Urinary bladder (tissue), 4 donors: ENCODE data around the gene PRDM16. TPM values are rescaled to one million over a fixed set of nuclear protein-coding genes. Genes with fewer than 3 reads are reported as not detected.

ENCODE experiments used
- DNase-seq: peaks from one replicate; pipeline ENCODE4 v3.0.0-alpha.2; 2015; ENCODE audit errors: extremely low spot score
- H3K27ac ChIP-seq: one replicate; pipeline ENCODE4 v1.5.1; 2013; ENCODE audit warnings: low read depth, mild to moderate bottlenecking, moderate library complexity
- H3K36me3 ChIP-seq: one replicate; pipeline ENCODE4 v1.6.1; 2013; ENCODE audit warnings: mild to moderate bottlenecking, moderate library complexity; ENCODE audit not compliant: insufficient read depth
- H3K4me1 ChIP-seq: one replicate; pipeline ENCODE4 v1.6.1; 2013; ENCODE audit warnings: mild to moderate bottlenecking, moderate library complexity; ENCODE audit not compliant: insufficient read depth
- H3K4me3 ChIP-seq: one replicate; pipeline ENCODE4 v1.5.1; 2013; ENCODE audit warnings: low read depth, low read length
- WGBS: extraction: QIAGEN DNeasy Blood & Tissue Kit; methylation state at CpG from one replicate; pipeline ENCODE4 v1.1.7; 2013; 5-methylcytosine and 5-hydroxymethylcytosine counted together
- polyA plus RNA-seq: library from polyadenylated mRNA; stranded (reverse); fragments of 200-250 nt; gene quantifications from one replicate; pipeline ENCODE4 v1.2.3, GENCODE V29; 2013
- total RNA-seq: library from RNA; depleted of rRNA; stranded (reverse); fragments of >200 nt; gene quantifications from one replicate; pipeline ENCODE4 v1.2.3, GENCODE V29; 2014
- donor health status: healthy with polysubstance abuse.
- donor health status: healthy.

The PRDM16 gene
- total and polyA plus RNA-seq, 2 donors, result 2.8 to 3.7 TPM

- no peaks in the 10 kb centered on the region for H3K4me1 ChIP-seq
- WGBS, result 71% methylated on average over 9 of the region's 9 CpGs
Measured at GRCh38 chr1:3249231-3249630, 180.2 kb downstream of the PRDM16 start.

GRCh38 chr1:3249631-3250501 is 180.9 kb downstream of the PRDM16 start:
- no peak for DNase-seq
- Histone ChIP-seq H3K27ac (no peak overlapping the region), H3K4me3 (no peak overlapping the region), H3K4me1 (no peaks in the 10 kb centered on the region), H3K36me3 (no peaks in the 10 kb centered on the region)
- WGBS, result 49% methylated on average over 31 of the region's 31 CpGs

More at GRCh38 chr1:3249231-3249630, 180.2 kb downstream of the PRDM16 start:
- H3K36me3 ChIP-seq, result no peaks in the 10 kb centered on the region
- DNase-seq, result no peak
- H3K4me3 ChIP-seq, result no peak overlapping the region
- H3K27ac ChIP-seq, result no peak overlapping the region

- Histone ChIP-seq H3K36me3 (no peaks in the 10 kb centered on the region), H3K4me1 (no peaks in the 10 kb centered on the region), H3K27ac (no peak overlapping the region), H3K4me3 (no peak overlapping the region)
- 67% methylated on average over 5 of the region's 5 CpGs for WGBS
- DNase-seq, result no peak
Measured at GRCh38 chr1:3250624-3251023, 181.6 kb downstream of the PRDM16 start.

- no peak for DNase-seq
- no peak overlapping the region for H3K4me3 ChIP-seq
- 70% methylated on average over 24 of the region's 24 CpGs for WGBS
- H3K27ac ChIP-seq, result no peak overlapping the region
- no peaks in the 10 kb centered on the region for H3K4me1 ChIP-seq
- H3K36me3 ChIP-seq, result no peaks in the 10 kb centered on the region
Measured at GRCh38 chr1:3251099-3251806, 182.2 kb downstream of the PRDM16 start.

DNA sequence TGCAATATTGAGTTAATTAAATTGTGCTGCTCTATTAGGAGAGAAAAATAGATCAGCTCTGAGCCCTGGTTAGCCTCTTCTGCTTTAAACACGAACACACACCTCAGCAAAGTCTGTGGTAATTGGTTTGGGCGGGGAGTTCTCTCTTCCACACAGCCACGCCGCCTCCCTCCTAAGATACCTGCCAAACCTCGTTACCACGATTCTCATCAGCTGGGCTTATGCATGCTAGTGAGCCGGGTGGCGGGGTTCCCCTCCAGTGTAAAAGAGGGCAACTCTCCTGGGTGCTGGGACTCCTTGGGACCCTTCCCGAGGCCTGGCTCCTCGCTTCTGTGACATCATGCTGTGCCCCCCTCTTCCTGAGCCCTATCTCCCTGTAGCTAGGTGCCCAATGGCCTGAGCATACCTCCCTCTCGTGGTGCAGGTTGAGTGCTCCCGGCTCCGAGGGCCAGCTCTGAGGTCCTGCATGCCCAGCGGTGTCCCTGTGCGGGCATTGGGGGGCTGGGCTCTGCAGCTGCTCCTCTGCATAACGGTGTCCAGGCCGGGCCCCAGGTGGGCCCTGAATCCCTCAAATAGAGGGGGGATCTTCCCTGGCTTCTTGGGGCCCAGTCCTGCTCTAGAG is 182.9 kb downstream of the PRDM16 start:
- H3K4me3 ChIP-seq, result no peak overlapping the region
- no peaks in the 10 kb centered on the region for H3K4me1 ChIP-seq
- no peak for DNase-seq
- H3K36me3 ChIP-seq, result no peaks in the 10 kb centered on the region
- no peak overlapping the region for H3K27ac ChIP-seq
- WGBS, result 72% methylated on average over 17 of the region's 17 CpGs

DNA sequence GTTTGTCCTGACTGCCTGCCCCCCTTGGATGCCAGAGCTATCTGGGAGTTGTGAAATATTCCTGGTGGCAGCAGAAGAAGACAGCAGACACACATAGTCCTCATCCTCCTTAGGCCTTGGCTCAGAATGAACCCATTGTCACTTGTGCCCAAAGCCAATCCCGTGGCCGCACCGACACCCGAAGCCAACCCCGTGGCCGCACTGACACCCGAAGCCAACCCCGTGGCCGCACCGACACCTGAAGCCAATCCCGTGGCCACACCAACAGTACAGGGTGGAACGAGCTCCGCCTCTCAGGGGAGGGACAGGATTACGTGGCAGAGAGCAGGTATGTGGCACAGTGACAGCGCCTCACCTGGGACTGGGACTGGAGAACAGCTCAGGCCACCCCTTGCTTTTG is 186.7 kb downstream of the PRDM16 start:
- H3K4me1 ChIP-seq, result no peaks in the 10 kb centered on the region
- no peak overlapping the region for H3K27ac ChIP-seq
- H3K4me3 ChIP-seq, result no peak overlapping the region
- 94% methylated on average over 15 of the region's 15 CpGs for WGBS
- DNase-seq, result no peak
- no peaks in the 10 kb centered on the region for H3K36me3 ChIP-seq

DNA sequence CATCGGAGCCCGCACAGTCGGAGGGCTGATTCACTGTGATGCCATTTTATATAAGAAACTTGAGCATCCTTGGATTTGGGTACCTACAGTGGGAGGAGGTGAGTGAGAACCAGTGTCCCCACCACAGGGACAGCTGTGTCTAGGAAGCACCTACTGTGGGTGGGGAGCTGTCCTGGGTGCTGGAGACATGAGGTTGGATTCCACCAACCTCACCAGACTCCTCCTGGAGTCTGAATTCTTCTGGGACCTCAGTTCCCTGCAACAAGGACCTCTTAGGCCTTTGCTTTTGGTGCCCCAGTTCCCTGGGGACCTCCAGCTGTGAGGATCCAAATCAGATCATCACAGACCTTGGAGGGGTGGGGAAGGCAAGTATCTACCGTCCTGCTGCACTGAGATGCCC is 188.8 kb downstream of the PRDM16 start:
- DNase-seq, result no peak
- no peak overlapping the region for H3K4me3 ChIP-seq
- no peaks in the 10 kb centered on the region for H3K4me1 ChIP-seq
- H3K27ac ChIP-seq, result no peak overlapping the region
- 87% methylated on average over 4 of the region's 4 CpGs for WGBS
- no peaks in the 10 kb centered on the region for H3K36me3 ChIP-seq

GRCh38 chr1:3258386-3259003 is 189.5 kb downstream of the PRDM16 start:
- Histone ChIP-seq H3K27ac (no peak overlapping the region), H3K4me1 (no peaks in the 10 kb centered on the region), H3K4me3 (no peak overlapping the region), H3K36me3 (no peaks in the 10 kb centered on the region)
- DNase-seq, result no peak
- WGBS, result 27% methylated on average over 16 of the region's 16 CpGs

GRCh38 chr1:3259020-3259419 is 190.0 kb downstream of the PRDM16 start:
- no peak for DNase-seq
- Histone ChIP-seq H3K4me3 (no peak overlapping the region), H3K27ac (no peak overlapping the region), H3K4me1 (no peaks in the 10 kb centered on the region), H3K36me3 (no peaks in the 10 kb centered on the region)
- 67% methylated on average over 14 of the region's 14 CpGs for WGBS

DNA sequence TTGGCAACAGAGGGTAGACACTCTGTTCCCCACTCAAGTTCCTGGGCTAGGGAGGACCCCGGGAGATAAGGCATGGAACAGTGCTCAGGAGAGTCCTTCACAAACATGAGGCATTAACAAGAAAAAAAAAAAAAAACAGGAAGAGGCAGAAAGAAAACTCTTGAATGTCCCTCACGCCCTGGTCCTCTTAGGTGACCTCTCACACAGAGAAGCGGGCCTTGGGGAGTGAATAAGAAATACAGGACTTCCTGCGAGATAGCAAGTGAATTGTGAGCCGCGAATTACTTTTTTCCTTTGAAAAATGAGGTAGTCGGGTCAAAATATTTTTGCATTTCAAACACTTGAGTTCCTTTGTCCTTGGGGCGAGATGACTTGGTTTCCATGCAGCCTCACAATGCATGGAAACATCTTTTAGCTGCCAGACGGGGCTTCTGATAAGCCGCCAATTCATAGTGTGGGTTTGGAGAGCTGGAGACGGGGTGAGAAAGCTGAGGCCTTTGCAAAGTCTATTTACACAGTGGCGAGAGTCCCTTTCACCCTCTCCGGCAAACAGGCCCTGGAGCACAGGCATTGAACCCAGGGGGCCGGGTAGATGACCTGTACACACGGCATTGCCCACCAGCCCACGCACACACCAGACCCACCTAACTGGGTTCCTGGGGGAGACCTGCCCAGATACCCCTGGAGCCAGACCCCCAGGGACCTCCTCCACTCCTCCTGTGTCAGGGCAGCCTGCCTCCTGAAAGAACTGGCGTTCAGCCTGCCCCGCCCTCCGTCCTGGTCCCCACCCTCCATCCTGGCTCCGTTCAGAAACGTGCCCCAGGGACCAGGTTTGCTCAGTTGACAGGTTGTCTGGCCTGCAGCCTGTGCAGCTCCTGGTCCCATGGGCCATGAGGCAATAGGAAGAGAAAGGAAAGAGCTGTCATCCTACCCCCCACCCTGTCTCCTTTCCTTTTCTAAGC is 192.3 kb downstream of the PRDM16 start:
- no peaks in the 10 kb centered on the region for H3K4me1 ChIP-seq
- H3K36me3 ChIP-seq, result no peaks in the 10 kb centered on the region
- 75% methylated on average over 21 of the region's 21 CpGs for WGBS
- no peak for DNase-seq
- no peak overlapping the region for H3K4me3 ChIP-seq
- H3K27ac ChIP-seq, result no peak overlapping the region

DNA sequence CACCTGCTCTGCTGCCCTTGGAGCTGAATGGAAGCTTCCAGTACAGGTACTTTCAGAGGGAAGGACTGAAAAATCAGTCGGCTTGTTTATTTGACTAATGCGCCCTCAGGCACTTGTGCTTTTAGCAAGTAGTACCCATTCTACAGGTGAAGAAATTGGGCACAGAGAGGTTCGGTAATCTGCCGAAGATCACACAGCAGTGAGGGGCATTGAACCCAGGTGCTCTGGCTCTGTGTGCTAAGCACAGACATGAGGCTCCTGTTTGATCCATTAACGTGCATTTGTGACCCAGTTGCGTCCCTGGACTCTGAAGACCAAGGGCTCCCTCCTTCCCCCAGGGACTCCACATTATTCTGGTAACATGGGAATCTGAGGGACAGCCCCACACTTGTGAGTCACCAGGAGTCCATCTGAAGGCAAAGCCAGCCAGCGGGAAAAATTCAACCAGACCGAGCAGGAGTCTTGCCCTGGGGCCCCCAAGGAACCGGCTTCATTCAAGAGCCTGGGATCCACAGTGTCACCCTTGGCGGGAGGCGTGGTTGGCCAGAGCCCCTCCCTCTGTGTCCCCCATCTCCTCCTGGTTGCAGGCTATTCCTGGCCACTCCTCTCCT is 193.1 kb downstream of the PRDM16 start:
- no peak for DNase-seq
- H3K36me3 ChIP-seq, result no peaks in the 10 kb centered on the region
- no peaks in the 10 kb centered on the region for H3K4me1 ChIP-seq
- no peak overlapping the region for H3K27ac ChIP-seq
- 81% methylated on average over 11 of the region's 11 CpGs for WGBS
- H3K4me3 ChIP-seq, result no peak overlapping the region

DNA sequence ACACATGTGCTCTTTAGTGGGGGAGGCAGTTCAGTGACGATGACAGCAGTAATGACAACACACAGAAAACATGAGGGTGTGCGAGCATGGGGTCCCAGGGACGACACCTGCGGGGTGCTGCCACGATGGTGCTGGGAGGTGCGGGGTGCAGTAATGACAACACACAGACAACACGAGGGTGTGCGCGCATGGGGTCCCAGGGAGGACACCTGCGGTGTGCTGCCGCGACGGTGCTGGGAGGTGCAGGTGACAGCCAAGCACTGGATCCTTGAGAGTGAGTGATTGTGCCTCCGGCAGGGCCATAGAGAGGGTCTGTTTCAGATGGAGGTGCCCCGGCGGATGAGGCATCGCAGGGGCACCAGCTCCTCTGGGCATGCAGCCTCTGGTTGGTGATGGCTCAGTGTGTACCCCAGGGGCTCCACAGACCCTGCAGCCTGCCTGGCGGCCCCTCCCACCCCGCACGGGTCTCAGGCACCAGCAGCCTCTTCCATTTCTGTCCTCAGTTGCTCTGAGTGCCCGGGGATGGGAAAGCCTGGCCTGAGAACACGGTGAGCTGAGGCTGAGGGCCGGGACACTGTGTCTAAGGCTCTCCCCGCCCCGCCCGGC is 193.8 kb downstream of the PRDM16 start:
- Histone ChIP-seq H3K36me3 (no peaks in the 10 kb centered on the region), H3K4me3 (no peak overlapping the region), H3K27ac (no peak overlapping the region), H3K4me1 (no peaks in the 10 kb centered on the region)
- DNase-seq, result no peak
- 84% methylated on average over 26 of the region's 26 CpGs for WGBS
